Measurements from ENCODE around the gene IMPDH1.

- TF ChIP-seq POLR2A (IDR thresholded peaks at IDR 0.05) = no peak
- TF ChIP-seq CTCF (IDR thresholded peaks at IDR 0.05) = no peak
- no peak for TF ChIP-seq POLR2AphosphoS5 (IDR thresholded peaks at IDR 0.05)
- no peak for TF ChIP-seq EP300 (IDR thresholded peaks at IDR 0.05)
Measured at GRCh38 chr7:128400566-128400965, 9.2 kb downstream of the IMPDH1 start.

All from upper lobe of left lung (tissue), 4 donors.